Fibroblast of lung (primary cell): ENCODE data around the gene WNK2. TPM values are rescaled to one million over a fixed set of nuclear protein-coding genes. Genes with fewer than 3 reads are reported as not detected.

Experiments used
- DNase-seq, 2 donors: peaks; one replicate each; pipeline versions ENCODE4 v3.0.0 to v3.0.0-alpha.2; 2010; ENCODE audit warnings: low read depth in 2 of 2
- H2AFZ ChIP-seq: 2 replicates; pipeline ENCODE4 v1.5.1; 2012; ENCODE audit warnings: low read length, control low read depth, inconsistent platforms
- H3K27ac ChIP-seq: 2 replicates; pipeline ENCODE4 v1.5.1; 2011; ENCODE audit warnings: low read length, control low read depth; ENCODE audit not compliant: insufficient read depth
- H3K27me3 ChIP-seq: 2 replicates; pipeline ENCODE4 v1.5.1; 2011; ENCODE audit warnings: mild to moderate bottlenecking, low read length; ENCODE audit not compliant: control insufficient read depth, insufficient read depth
- H3K36me3 ChIP-seq: 2 replicates; pipeline ENCODE4 v1.5.1; 2011; ENCODE audit warnings: low read length; ENCODE audit not compliant: control insufficient read depth, insufficient read depth
- H3K4me1 ChIP-seq: 2 replicates; pipeline ENCODE4 v1.5.1; 2011; ENCODE audit warnings: low read length; ENCODE audit not compliant: control insufficient read depth, insufficient read depth; ENCODE audit errors: extremely low read depth
- H3K4me2 ChIP-seq: 2 replicates; pipeline ENCODE4 v1.5.1; 2011; ENCODE audit warnings: low read length, control low read depth; ENCODE audit not compliant: insufficient read depth; ENCODE audit errors: extremely low read depth
- H3K4me3 ChIP-seq, 4 experiments: fragments of 200-600 bp in 1 of 4; sonication (generic) in 1 of 4; replicated peaks in 1 of 4; 2 replicates each; pipeline ENCODE4 v1.5.1; 2011 to 2016; ENCODE audit warnings: low read length in 4 of 4, low read depth in 3 of 4, mild to moderate bottlenecking in 3 of 4, control low read depth in 2 of 4, inconsistent platforms in 1 of 4, mixed read lengths in 1 of 4; ENCODE audit not compliant: insufficient read depth in 1 of 4; ENCODE audit errors: control extremely low read depth in 1 of 4
- H3K79me2 ChIP-seq: 2 replicates; pipeline ENCODE4 v1.5.1; 2012; ENCODE audit warnings: mild to moderate bottlenecking, low read length, inconsistent platforms; ENCODE audit not compliant: control insufficient read depth, insufficient read depth
- H3K9ac ChIP-seq: 2 replicates; pipeline ENCODE4 v1.5.1; 2011; ENCODE audit warnings: mild to moderate bottlenecking, low read length, control low read depth; ENCODE audit not compliant: insufficient read depth
- H3K9me3 ChIP-seq: 2 replicates; pipeline ENCODE4 v1.5.1; 2012; ENCODE audit warnings: low read depth, low read length; ENCODE audit not compliant: control insufficient read depth, insufficient read depth
- H4K20me1 ChIP-seq: 2 replicates; pipeline ENCODE4 v1.5.1; 2011; ENCODE audit warnings: low read length; ENCODE audit not compliant: control insufficient read depth, insufficient read depth; ENCODE audit errors: extremely low read depth
- EZH2 ChIP-seq: IDR thresholded peaks from 2 replicates; pipeline ENCODE4 v1.5.1; 2012; ENCODE audit warnings: low read length, control low read depth, mild to moderate bottlenecking; ENCODE audit errors: missing control alignments
- polyA plus RNA-seq, 2 donors: library from polyadenylated mRNA; depleted of rRNA in 1 of 2; stranded (reverse) in 1 of 2; unstranded in 1 of 2; fragments of >200 nt; gene quantifications; 2 replicates each; pipeline ENCODE4 v1.2.1, GENCODE V29; 2011 to 2012; ENCODE audit warnings: missing spikeins in 1 of 2
- total RNA-seq: library from RNA; depleted of rRNA; stranded (reverse); fragments of >200 nt; gene quantifications from 2 replicates; pipeline ENCODE4 v1.2.1, GENCODE V29; 2014
- TF ChIP-seq, protein P1 (sequence below), 2 donors: IDR thresholded peaks in 1 of 2; conservative IDR thresholded peaks in 1 of 2; 1 replicate in 1 of 2; 2 replicates in 1 of 2; pipeline ENCODE4 v1.5.1; 2011 to 2012; ENCODE audit warnings: low read length in 2 of 2, control low read depth in 1 of 2, inconsistent platforms in 1 of 2, low read depth in 1 of 2, mild to moderate bottlenecking in 1 of 2

Gene WNK2
- total and polyA plus RNA-seq, 2 donors (not counting 1 experiment from before 2014, with no cell fraction given): not detected

DNA sequence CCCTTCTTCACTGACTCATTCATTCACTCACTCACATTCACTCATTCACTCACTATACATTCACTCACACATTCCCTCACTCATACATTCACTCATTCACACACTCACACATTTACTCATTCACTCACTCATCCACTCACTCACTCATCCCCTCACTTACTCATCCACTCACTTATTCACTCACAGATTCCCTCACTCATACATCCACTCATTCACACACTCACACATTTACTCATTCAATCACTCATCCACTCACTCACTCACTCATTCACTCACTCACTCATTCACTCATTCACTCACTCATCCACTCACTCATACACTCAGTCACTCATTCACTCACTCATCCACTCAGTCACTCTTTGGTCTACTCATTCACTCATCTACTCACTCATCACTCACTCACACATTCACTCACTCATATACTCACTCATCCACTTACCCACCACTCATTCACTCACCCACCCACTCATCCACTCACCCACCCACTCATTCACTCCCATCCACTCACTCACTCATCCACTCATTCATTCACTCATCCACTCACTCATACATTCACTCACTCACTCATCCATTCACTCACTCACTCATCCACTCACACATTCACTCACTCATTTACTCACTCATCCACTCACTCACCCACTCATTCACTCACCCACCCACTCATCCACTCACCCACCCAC, 27.2 kb downstream of the WNK2 start:
- Histone ChIP-seq H3K27me3 (no peaks in the 10 kb centered on the region), H3K9me3 (no peaks in the 10 kb centered on the region), H4K20me1 (no peaks in the 10 kb centered on the region), H3K4me2 (no peak overlapping the region), H3K36me3 (no peaks in the 10 kb centered on the region), H3K4me3 (no peak overlapping the region), H3K4me1 (no peaks in the 10 kb centered on the region), H3K27ac (no peak overlapping the region), H3K79me2 (no peaks in the 10 kb centered on the region), H3K9ac (no peak overlapping the region), H2AFZ (no peak overlapping the region)
- DNase-seq: no peak
- no peak for TF ChIP-seq EZH2
- TF ChIP-seq, protein P1, sequence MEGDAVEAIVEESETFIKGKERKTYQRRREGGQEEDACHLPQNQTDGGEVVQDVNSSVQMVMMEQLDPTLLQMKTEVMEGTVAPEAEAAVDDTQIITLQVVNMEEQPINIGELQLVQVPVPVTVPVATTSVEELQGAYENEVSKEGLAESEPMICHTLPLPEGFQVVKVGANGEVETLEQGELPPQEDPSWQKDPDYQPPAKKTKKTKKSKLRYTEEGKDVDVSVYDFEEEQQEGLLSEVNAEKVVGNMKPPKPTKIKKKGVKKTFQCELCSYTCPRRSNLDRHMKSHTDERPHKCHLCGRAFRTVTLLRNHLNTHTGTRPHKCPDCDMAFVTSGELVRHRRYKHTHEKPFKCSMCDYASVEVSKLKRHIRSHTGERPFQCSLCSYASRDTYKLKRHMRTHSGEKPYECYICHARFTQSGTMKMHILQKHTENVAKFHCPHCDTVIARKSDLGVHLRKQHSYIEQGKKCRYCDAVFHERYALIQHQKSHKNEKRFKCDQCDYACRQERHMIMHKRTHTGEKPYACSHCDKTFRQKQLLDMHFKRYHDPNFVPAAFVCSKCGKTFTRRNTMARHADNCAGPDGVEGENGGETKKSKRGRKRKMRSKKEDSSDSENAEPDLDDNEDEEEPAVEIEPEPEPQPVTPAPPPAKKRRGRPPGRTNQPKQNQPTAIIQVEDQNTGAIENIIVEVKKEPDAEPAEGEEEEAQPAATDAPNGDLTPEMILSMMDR (conservative IDR thresholded peaks at IDR 0.05 in 1 of 2, IDR thresholded peaks at IDR 0.05 in 1 of 2; ENCODE audit: low read depth in 1 of 2, low read length in 2 of 2): no peak

DNA sequence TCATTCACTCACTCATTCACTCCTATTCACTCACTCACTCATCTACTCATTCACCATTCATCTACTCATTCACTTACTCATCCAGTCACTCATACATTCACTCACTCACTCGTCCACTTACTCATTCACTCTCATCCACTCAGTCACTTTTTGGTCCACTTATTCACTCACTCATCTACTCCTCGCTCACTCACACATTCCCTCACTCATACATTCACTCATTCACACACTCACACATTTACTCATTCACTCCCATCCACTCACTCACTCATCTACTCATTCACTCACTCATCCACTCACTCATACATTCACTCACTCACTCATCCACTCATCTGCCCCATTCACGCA, 27.7 kb downstream of the WNK2 start:
- Histone ChIP-seq H3K4me1 (no peaks in the 10 kb centered on the region), H3K27me3 (no peaks in the 10 kb centered on the region), H3K36me3 (no peaks in the 10 kb centered on the region), H4K20me1 (no peaks in the 10 kb centered on the region), H3K79me2 (no peaks in the 10 kb centered on the region), H3K27ac (no peak overlapping the region), H3K9me3 (no peaks in the 10 kb centered on the region), H3K4me2 (no peak overlapping the region), H3K9ac (no peak overlapping the region), H2AFZ (no peak overlapping the region), H3K4me3 (no peak overlapping the region)
- no peak for DNase-seq
- TF ChIP-seq, protein P1 (conservative IDR thresholded peaks at IDR 0.05 in 1 of 2, IDR thresholded peaks at IDR 0.05 in 1 of 2; ENCODE audit: low read depth in 1 of 2, low read length in 2 of 2): no peak
- no peak for TF ChIP-seq EZH2

DNA sequence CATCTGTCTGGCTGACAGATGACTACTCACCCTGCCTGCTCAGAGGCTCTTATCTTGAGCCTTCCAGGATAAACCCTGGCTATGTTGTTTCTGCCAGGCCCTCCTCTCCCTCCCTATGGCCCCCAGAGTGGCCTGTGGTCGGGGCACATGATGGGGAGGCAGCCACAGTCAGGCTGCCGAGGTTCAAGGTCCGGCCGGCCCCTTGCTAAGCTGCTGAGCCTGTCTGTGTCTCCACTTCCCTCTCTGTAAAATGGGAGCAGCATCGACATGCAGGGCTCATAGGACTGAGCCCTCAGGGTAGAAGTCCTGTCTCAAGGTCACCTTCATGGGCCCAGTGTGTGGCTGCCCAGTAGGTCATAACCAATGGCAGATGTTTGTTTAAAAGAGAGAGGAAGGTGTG, 28.5 kb downstream of the WNK2 start:
- no peaks in the 10 kb centered on the region for H3K9me3 ChIP-seq

More for the DNA sequence above, 28.5 kb downstream of the WNK2 start:
- Histone ChIP-seq H3K27me3 (no peaks in the 10 kb centered on the region), H3K4me3 (no peak overlapping the region), H3K9ac (no peak overlapping the region), H3K79me2 (no peaks in the 10 kb centered on the region), H3K4me2 (no peak overlapping the region), H3K27ac (no peak overlapping the region), H2AFZ (no peak overlapping the region), H3K4me1 (no peaks in the 10 kb centered on the region), H4K20me1 (no peaks in the 10 kb centered on the region), H3K36me3 (no peaks in the 10 kb centered on the region)
- TF ChIP-seq, protein P1 (conservative IDR thresholded peaks at IDR 0.05 in 1 of 2, IDR thresholded peaks at IDR 0.05 in 1 of 2; ENCODE audit: low read depth in 1 of 2, low read length in 2 of 2): no peak
- no peak for TF ChIP-seq EZH2
- no peak for DNase-seq
